MM.1S (cell line): ENCODE data around the gene POMGNT2.

ENCODE experiments used
- EZH2 ChIP-seq: fragments of 300-600 bp; sonication (generic); optimal IDR thresholded peaks from 2 replicates; pipeline ENCODE3; 2017; ENCODE audit warnings: low read depth, mild to moderate bottlenecking, antibody characterized with exemption, low read length, mixed read lengths
- TF ChIP-seq, protein P1 (sequence below): fragments of 300-600 bp; sonication (generic); IDR thresholded peaks from 2 replicates; pipeline ENCODE4 v1.5.1; 2016; ENCODE audit warnings: antibody characterized with exemption, low read length, mixed read lengths

DNA sequence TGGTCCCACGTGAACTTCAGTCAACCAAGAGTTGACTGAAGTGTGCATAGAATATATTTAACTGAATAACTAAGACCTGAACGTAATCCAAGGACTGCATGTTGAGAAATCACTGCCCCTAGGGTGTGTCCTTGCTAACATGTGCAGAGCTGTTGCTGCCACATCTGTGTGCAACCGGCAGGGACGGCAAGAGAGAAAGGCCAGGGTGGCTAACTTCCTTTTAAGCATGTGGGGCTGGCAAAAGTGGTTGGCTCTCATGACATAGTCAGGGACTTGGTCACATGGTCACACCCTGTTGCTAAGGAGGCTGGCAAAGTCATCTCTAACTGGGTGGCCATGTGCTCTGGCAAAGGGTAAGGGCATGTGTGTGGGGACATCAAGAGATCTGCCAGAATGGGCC lies 74.4 kb downstream of the POMGNT2 start:
- TF ChIP-seq, protein P1, sequence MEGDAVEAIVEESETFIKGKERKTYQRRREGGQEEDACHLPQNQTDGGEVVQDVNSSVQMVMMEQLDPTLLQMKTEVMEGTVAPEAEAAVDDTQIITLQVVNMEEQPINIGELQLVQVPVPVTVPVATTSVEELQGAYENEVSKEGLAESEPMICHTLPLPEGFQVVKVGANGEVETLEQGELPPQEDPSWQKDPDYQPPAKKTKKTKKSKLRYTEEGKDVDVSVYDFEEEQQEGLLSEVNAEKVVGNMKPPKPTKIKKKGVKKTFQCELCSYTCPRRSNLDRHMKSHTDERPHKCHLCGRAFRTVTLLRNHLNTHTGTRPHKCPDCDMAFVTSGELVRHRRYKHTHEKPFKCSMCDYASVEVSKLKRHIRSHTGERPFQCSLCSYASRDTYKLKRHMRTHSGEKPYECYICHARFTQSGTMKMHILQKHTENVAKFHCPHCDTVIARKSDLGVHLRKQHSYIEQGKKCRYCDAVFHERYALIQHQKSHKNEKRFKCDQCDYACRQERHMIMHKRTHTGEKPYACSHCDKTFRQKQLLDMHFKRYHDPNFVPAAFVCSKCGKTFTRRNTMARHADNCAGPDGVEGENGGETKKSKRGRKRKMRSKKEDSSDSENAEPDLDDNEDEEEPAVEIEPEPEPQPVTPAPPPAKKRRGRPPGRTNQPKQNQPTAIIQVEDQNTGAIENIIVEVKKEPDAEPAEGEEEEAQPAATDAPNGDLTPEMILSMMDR = no peak
- no peak for TF ChIP-seq EZH2
